Choroid plexus epithelial cell (primary cell): ENCODE measurements around the gene CNGA3.
A peak's percentile ranks its signal among the peaks of the same experiment; 100 is the strongest.
"Not testable (repeated sequence)": the region's sequence is repeated elsewhere in the genome, so short reads cannot be mapped to it uniquely, and the experiment has no call there.

Experiments used
- DNase-seq: peaks from one replicate; pipeline ENCODE4 v3.0.0-alpha.2; 2010; ENCODE audit warnings: low read depth
- H3K4me3 ChIP-seq: 2 replicates; pipeline ENCODE4 v1.5.1; 2011; ENCODE audit warnings: low read depth, mild to moderate bottlenecking, control low read depth, low read length, moderate library complexity
- CTCF ChIP-seq: conservative IDR thresholded peaks from 2 replicates; pipeline ENCODE4 v1.5.1; 2011; ENCODE audit warnings: low read depth, mild to moderate bottlenecking, control low read depth, inconsistent platforms, low read length, moderate library complexity

The CNGA3 gene

GRCh38 chr2:98313492-98314250 is 32.6 kb upstream of the CNGA3 start:
- no peak for DNase-seq
- TF ChIP-seq CTCF = no peak
- H3K4me3 ChIP-seq = no peak overlapping the region

DNA sequence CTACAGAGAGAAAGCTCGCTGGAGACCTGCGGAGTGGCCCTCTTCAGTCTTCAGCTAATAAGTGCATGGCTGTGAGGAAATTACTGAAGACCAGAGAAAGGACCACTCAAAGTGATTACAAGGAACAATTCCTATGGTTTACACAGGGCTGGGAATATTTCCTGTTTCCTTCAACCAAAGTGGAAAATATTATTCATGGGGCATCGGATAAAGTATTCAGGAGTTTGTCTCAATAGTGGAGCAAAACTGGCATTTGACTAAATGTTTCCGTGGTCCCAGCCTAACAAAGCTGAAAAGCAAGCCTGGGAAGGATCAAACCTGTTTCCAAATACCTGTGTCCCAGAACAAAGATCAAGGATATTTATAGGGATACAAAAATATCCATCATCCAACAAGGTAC is 32.0 kb upstream of the CNGA3 start:
- TF ChIP-seq CTCF = no peak
- no peak for DNase-seq

GRCh38 chr2:98315957-98316356 is 30.3 kb upstream of the CNGA3 start:
- no peak overlapping the region for H3K4me3 ChIP-seq
- no peak for DNase-seq
- no peak for TF ChIP-seq CTCF

More for the DNA sequence above, 32.0 kb upstream of the CNGA3 start:
- H3K4me3 ChIP-seq = no peak overlapping the region

- TF ChIP-seq CTCF = no peak
- no peak overlapping the region for H3K4me3 ChIP-seq
- no peak for DNase-seq
Measured at GRCh38 chr2:98317214-98317613, 29.0 kb upstream of the CNGA3 start.

DNA sequence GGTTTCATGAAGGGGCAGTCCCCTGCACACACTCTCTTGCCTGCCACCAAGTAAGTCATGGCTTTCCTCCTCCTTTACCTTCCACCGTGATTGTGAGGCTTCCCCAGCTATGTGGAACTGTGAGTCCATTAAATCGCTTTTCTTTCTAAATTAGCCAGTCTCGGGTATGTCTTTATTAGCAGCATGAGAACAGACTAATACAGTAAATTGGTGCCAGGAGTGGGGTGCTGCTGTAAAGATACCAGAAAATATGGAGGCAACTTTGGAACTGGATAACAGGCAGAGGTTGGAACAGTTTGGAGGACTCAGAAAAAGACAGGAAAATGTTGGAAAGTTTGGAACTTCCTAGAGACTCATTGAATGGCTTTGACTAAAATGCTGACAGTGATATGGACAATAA is 26.1 kb upstream of the CNGA3 start:
- not testable (repeated sequence) for H3K4me3 ChIP-seq, DNase-seq

GRCh38 chr2:98324181-98324580 is 22.1 kb upstream of the CNGA3 start:
- H3K4me3 ChIP-seq = no peak overlapping the region
- TF ChIP-seq CTCF = no peak
- peak; percentile 41 for DNase-seq

GRCh38 chr2:98327776-98328175 is 18.5 kb upstream of the CNGA3 start:
- TF ChIP-seq CTCF = no peak
- H3K4me3 ChIP-seq = no peak overlapping the region
- DNase-seq = no peak
